ENCODE data around the gene IRGQ.

- no peak for TF ChIP-seq CTCF (conservative IDR thresholded peaks at IDR 0.05)
- TF ChIP-seq ZFX (IDR thresholded peaks at IDR 0.05): no peak
These were observed 43.8 kb upstream of the IRGQ start, which contains the start of gene CADM4 for GRCh38 chr19:43639519-43640423.
